GM23338 (cell line): Measurements from ENCODE around the gene PROC. TPM values are rescaled to one million over a fixed set of nuclear protein-coding genes. Genes with fewer than 3 reads are reported as not detected.
A peak's percentile ranks its signal among the peaks of the same experiment; 100 is the strongest.

ENCODE experiments used
- ATAC-seq: fragments of 200-7000 bp; cut with Tn5 transposase; 3 replicates; pipeline ENCODE4 v1.9.1; 2020
- DNase-seq: peaks from one replicate; pipeline ENCODE4 v3.0.0-alpha.2; 2015; ENCODE audit warnings: low spot score
- H2AFZ ChIP-seq: fragments of 200-600 bp; sonication (generic); 2 replicates; pipeline ENCODE4 v1.8.0; 2016; ENCODE audit warnings: antibody characterized with exemption, mild to moderate bottlenecking, moderate library complexity
- H3F3A ChIP-seq: fragments of 200-600 bp; sonication (generic); replicated peaks from 2 replicates; pipeline ENCODE4 v1.8.0; 2017; ENCODE audit warnings: antibody characterized with exemption, mixed run types, low read depth
- H3K27ac ChIP-seq: fragments of 200-600 bp; sonication (generic); 2 replicates; pipeline ENCODE4 v1.6.1; 2016; ENCODE audit warnings: low read depth
- H3K27me3 ChIP-seq: fragments of 200-600 bp; sonication (generic); 2 replicates; pipeline ENCODE4 v1.8.0; 2016; ENCODE audit warnings: mild to moderate bottlenecking, mixed run types, moderate library complexity; ENCODE audit not compliant: insufficient read depth
- H3K36me3 ChIP-seq: fragments of 200-600 bp; sonication (generic); 2 replicates; pipeline ENCODE4 v1.8.0; 2016; ENCODE audit warnings: mild to moderate bottlenecking; ENCODE audit not compliant: insufficient read depth
- H3K4me1 ChIP-seq: fragments of 200-600 bp; sonication (generic); 2 replicates; pipeline ENCODE4 v1.8.0; 2016; ENCODE audit warnings: mild to moderate bottlenecking, moderate library complexity; ENCODE audit not compliant: insufficient read depth
- H3K4me2 ChIP-seq: fragments of 200-600 bp; sonication (generic); 2 replicates; pipeline ENCODE4 v1.7.1; 2017; ENCODE audit warnings: mixed run types
- H3K4me3 ChIP-seq: fragments of 200-600 bp; sonication (generic); 2 replicates; pipeline ENCODE4 v1.6.1; 2016; ENCODE audit warnings: mixed run types
- H3K79me2 ChIP-seq: fragments of 200-600 bp; sonication (generic); replicated peaks from 2 replicates; pipeline ENCODE4 v1.8.0; 2017; ENCODE audit warnings: mild to moderate bottlenecking; ENCODE audit not compliant: insufficient read depth
- H3K9me2 ChIP-seq: fragments of 200-600 bp; sonication (generic); 2 replicates; pipeline ENCODE4 v1.8.0; 2017; ENCODE audit not compliant: insufficient read depth
- H4K20me1 ChIP-seq: fragments of 200-600 bp; sonication (generic); replicated peaks from 2 replicates; pipeline ENCODE4 v1.8.0; 2017; ENCODE audit warnings: mild to moderate bottlenecking; ENCODE audit not compliant: insufficient read depth
- H3K27ac Mint-ChIP-seq: 2 replicates; pipeline ENCODE4 v1.8.0; 2020; ENCODE audit warnings: inconsistent platforms, mild to moderate bottlenecking, moderate library complexity, mixed read lengths
- H3K27me3 Mint-ChIP-seq: 3 replicates; pipeline ENCODE4 v1.8.0; 2022; ENCODE audit warnings: low read depth, mild to moderate bottlenecking, moderate library complexity, mixed read lengths, inconsistent platforms; ENCODE audit not compliant: insufficient read depth, poor library complexity
- H3K36me3 Mint-ChIP-seq: 3 replicates; pipeline ENCODE4 v1.8.0; 2021; ENCODE audit warnings: low read depth, mild to moderate bottlenecking, inconsistent platforms, moderate library complexity, mixed read lengths
- H3K4me1 Mint-ChIP-seq: 3 replicates; pipeline ENCODE4 v1.8.0; 2020; ENCODE audit warnings: mild to moderate bottlenecking, inconsistent platforms, mixed read lengths
- H3K4me3 Mint-ChIP-seq: 3 replicates; pipeline ENCODE4 v1.8.0; 2021; ENCODE audit warnings: moderate library complexity, mild to moderate bottlenecking, inconsistent platforms, mixed read lengths
- H3K9me3 Mint-ChIP-seq: 3 replicates; pipeline ENCODE4 v1.8.0; 2020; ENCODE audit warnings: moderate library complexity, mild to moderate bottlenecking, inconsistent platforms, mixed read lengths
- EZH2 ChIP-seq: fragments of 200-600 bp; sonication (generic); IDR thresholded peaks from one replicate; pipeline ENCODE4 v1.8.0; 2017; ENCODE audit warnings: antibody characterized with exemption, mild to moderate bottlenecking, low read depth; ENCODE audit not compliant: unreplicated experiment
- EZH2phosphoT487 ChIP-seq: fragments of 200-600 bp; sonication (generic); IDR thresholded peaks from one replicate; pipeline ENCODE4 v1.8.1; 2018; ENCODE audit warnings: antibody characterized with exemption; ENCODE audit not compliant: unreplicated experiment
- ZNF114 ChIP-seq: fragments of 250-450 bp; sonication (Bioruptor Pico); IDR thresholded peaks from 2 replicates; pipeline ENCODE4 v1.5.0; 2020; ENCODE audit warnings: mild to moderate bottlenecking, moderate library complexity
- ZNF331 ChIP-seq: fragments of 250-450 bp; sonication (Bioruptor Pico); IDR thresholded peaks from 2 replicates; pipeline ENCODE4 v1.5.0; 2020; ENCODE audit warnings: low read depth, mild to moderate bottlenecking, moderate library complexity
- ZNF462 ChIP-seq: fragments of 250-450 bp; sonication (Bioruptor Pico); IDR thresholded peaks from 2 replicates; pipeline ENCODE4 v1.5.0; 2020; ENCODE audit warnings: mild to moderate bottlenecking, moderate library complexity
- long read RNA-seq: library from polyadenylated mRNA; unstranded; transcript quantifications from one replicate; pipeline ENCODE4 v2.0.0, GENCODE V29; 2020; ENCODE audit not compliant: unreplicated experiment
- polyA plus RNA-seq: library from polyadenylated mRNA; unstranded; fragments of >200 nt; fragmentation: Nextera tagmentation; extraction: Ambion mirVana; gene quantifications from 2 replicates; pipeline ENCODE4 v1.2.1, GENCODE V29; 2016
- total RNA-seq: library from RNA; depleted of rRNA; stranded (reverse); fragments of >200 nt; shearing (Covaris generic); gene quantifications from 2 replicates; pipeline ENCODE4 v1.2.3, GENCODE V29; 2014; rRNA removed
- TF ChIP-seq, protein P1 (sequence below), 2 experiments: fragments of 200-600 bp in 1 of 2; sonication (generic) in 1 of 2; conservative IDR thresholded peaks; 2 replicates each; pipeline versions ENCODE4 v1.5.1 to v1.6.1; 2016 to 2017; ENCODE audit warnings: antibody characterized with exemption in 2 of 2, low read depth in 2 of 2, mild to moderate bottlenecking in 2 of 2, moderate library complexity in 1 of 2

Gene PROC
- total RNA-seq = 1.2 and 1.7 TPM in 2 replicates
- polyA plus RNA-seq = 2.4 and 2.7 TPM in 2 replicates
- long read RNA-seq = 0 reads

GRCh38 chr2:127418300-127419111, at the start of gene PROC:
PROC (plus strand) TSS chr2:127418427; CDS start chr2:127419943, 1,516 bp downstream.
- no peak within 1 kb of the TSS for H3K27ac Mint-ChIP-seq

DNA sequence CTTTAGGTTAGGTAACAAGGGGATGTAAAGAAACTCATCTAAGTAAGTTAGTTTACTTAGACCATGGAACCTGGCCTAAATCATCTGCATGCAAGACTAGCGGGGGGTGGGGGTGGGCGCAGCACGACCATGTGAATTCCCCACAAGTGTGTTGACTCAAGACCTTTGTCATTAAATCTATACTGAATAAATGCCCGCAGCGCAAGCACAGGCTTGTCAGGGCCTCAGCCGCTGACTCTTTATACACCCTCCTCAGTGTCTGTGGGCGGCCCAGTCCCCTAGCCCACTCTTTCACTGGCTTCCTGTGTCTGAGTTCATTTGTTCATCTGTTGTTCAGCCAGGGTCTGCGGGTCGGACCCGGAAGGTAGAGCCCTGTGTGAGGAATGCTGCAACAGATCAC, 48.2 kb upstream of the PROC start:
- no peak for ATAC-seq
- Histone ChIP-seq H3K9me2 (no peaks in the 10 kb centered on the region), H3K79me2 (peaks cover 90% of the 10 kb centered on the region), H3K4me1 (peaks cover 6% of the 10 kb centered on the region), H3K27ac (no peak overlapping the region), H2AFZ (no peak overlapping the region), H4K20me1 (no peaks in the 10 kb centered on the region; the same call in 1 of the 2 replicates), H3K27me3 (no peaks in the 10 kb centered on the region), H3K4me2 (no peak overlapping the region), H3F3A (no peaks in the 10 kb centered on the region), H3K4me3 (no peak overlapping the region), H3K36me3 (peaks cover 11% of the 10 kb centered on the region; the same call in 1 of the 2 replicates)
- Mint-ChIP-seq H3K9me3 (peaks cover 56% of the 10 kb centered on the region), H3K36me3 (peaks cover 50% of the 10 kb centered on the region), H3K27me3 (peaks cover 3% of the 10 kb centered on the region), H3K4me3 (no peak overlapping the region), H3K27ac (no peak overlapping the region), H3K4me1 (peaks cover 15% of the 10 kb centered on the region)
- peak; percentile 24 for DNase-seq
- TF ChIP-seq ZNF462 (no peak), ZNF331 (CRISPR knock-in tag) (no peak), EZH2 (no peak), ZNF114 (CRISPR knock-in tag) (no peak), EZH2phosphoT487 (no peak)

More at GRCh38 chr2:127418300-127419111, at the start of gene PROC:
- Mint-ChIP-seq H3K36me3 (peaks cover under 1% of the 10 kb centered on the region; the same call in 1 of the 3 replicates), H3K9me3 (peaks cover 4% of the 10 kb centered on the region; the same call in 2 of the 3 replicates), H3K27me3 (peaks cover 50% of the 10 kb centered on the region), H3K4me1 (peaks cover 10% of the 10 kb centered on the region), H3K4me3 (peak within 1 kb of the TSS; percentile 8; the same call in 1 of the 3 replicates)
- Histone ChIP-seq H3F3A (0 out of 2 replicates have a peak, but pooled peaks cover 4% of the 10 kb centered on the region), H3K4me2 (no peak within 1 kb of the TSS), H3K36me3 (no peaks in the 10 kb centered on the region), H3K4me3 (no peak within 1 kb of the TSS), H3K27me3 (peaks cover 62% of the 10 kb centered on the region), H3K4me1 (peaks cover 4% of the 10 kb centered on the region; the same call in 1 of the 2 replicates), H3K79me2 (no peaks in the 10 kb centered on the region), H3K9me2 (no peaks in the 10 kb centered on the region), H4K20me1 (no peaks in the 10 kb centered on the region; the same call in 1 of the 2 replicates), H3K27ac (no peak within 1 kb of the TSS), H2AFZ (no peak within 1 kb of the TSS)
- TF ChIP-seq ZNF331 (CRISPR knock-in tag) = no peak
- TF ChIP-seq, protein P1, sequence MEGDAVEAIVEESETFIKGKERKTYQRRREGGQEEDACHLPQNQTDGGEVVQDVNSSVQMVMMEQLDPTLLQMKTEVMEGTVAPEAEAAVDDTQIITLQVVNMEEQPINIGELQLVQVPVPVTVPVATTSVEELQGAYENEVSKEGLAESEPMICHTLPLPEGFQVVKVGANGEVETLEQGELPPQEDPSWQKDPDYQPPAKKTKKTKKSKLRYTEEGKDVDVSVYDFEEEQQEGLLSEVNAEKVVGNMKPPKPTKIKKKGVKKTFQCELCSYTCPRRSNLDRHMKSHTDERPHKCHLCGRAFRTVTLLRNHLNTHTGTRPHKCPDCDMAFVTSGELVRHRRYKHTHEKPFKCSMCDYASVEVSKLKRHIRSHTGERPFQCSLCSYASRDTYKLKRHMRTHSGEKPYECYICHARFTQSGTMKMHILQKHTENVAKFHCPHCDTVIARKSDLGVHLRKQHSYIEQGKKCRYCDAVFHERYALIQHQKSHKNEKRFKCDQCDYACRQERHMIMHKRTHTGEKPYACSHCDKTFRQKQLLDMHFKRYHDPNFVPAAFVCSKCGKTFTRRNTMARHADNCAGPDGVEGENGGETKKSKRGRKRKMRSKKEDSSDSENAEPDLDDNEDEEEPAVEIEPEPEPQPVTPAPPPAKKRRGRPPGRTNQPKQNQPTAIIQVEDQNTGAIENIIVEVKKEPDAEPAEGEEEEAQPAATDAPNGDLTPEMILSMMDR (conservative IDR thresholded peaks at IDR 0.05; ENCODE audit: low read depth in 2 of 2) = peak in 1 of 2 experiments; percentile 21; a peak in 1 of 4 replicates
- ATAC-seq (no peak), DNase-seq (no peak)
